Progenitor cell of endocrine pancreas (in vitro differentiated cells): ENCODE measurements around the gene CFI. TPM values are rescaled to one million over a fixed set of nuclear protein-coding genes. Genes with fewer than 3 reads are reported as not detected.

ENCODE experiments used
- DNase-seq: peaks from one replicate; pipeline ENCODE4 v3.0.0; 2021; ENCODE audit warnings: low spot score; ENCODE audit not compliant: unreplicated experiment
- H3K27ac Mint-ChIP-seq: 2 replicates; pipeline ENCODE4 v1.8.0; 2021; ENCODE audit warnings: mild to moderate bottlenecking, moderate library complexity, mixed read lengths
- H3K27me3 Mint-ChIP-seq: 2 replicates; pipeline ENCODE4 v1.8.0; 2021; ENCODE audit warnings: mixed read lengths
- H3K36me3 Mint-ChIP-seq: 2 replicates; pipeline ENCODE4 v1.8.0; 2022; ENCODE audit warnings: mixed read lengths; ENCODE audit not compliant: insufficient read depth
- H3K4me1 Mint-ChIP-seq: 2 replicates; pipeline ENCODE4 v1.8.0; 2021; ENCODE audit warnings: low read depth, mixed read lengths
- H3K4me3 Mint-ChIP-seq: 2 replicates; pipeline ENCODE4 v1.8.0; 2021; ENCODE audit warnings: low read depth, mild to moderate bottlenecking, moderate library complexity, mixed read lengths
- H3K9me3 Mint-ChIP-seq: 2 replicates; pipeline ENCODE4 v1.8.0; 2021; ENCODE audit warnings: low read depth, mixed read lengths
- CTCF ChIP-seq: fragments of 200-600 bp; sonication (generic); IDR thresholded peaks from one replicate; pipeline ENCODE4 v1.5.0; 2021; ENCODE audit warnings: antibody characterized with exemption, mild to moderate bottlenecking; ENCODE audit not compliant: unreplicated experiment
- total RNA-seq: library from RNA; stranded (reverse); gene quantifications from 2 replicates; pipeline ENCODE4 v1.2.1, GENCODE V29; 2021

The CFI gene
- total RNA-seq, 1 donor from 2014 or later = not detected

GRCh38 chr4:109730619-109731545 is 70.9 kb downstream of the CFI start:
- peak overlapping the region; percentile 84 for H3K4me3 Mint-ChIP-seq
- H3K4me1 Mint-ChIP-seq = peaks cover 12% of the 10 kb centered on the region
- DNase-seq = no peak
- peaks cover 2% of the 10 kb centered on the region for H3K36me3 Mint-ChIP-seq
- H3K27ac Mint-ChIP-seq = peak overlapping the region; percentile 93
- peaks cover 7% of the 10 kb centered on the region for H3K27me3 Mint-ChIP-seq
- H3K9me3 Mint-ChIP-seq = no peaks in the 10 kb centered on the region
- TF ChIP-seq CTCF = no peak

- H3K36me3 Mint-ChIP-seq = peaks cover 3% of the 10 kb centered on the region
- H3K27ac Mint-ChIP-seq = peak within 1 kb of the TSS; percentile 98
- H3K27me3 Mint-ChIP-seq = peaks cover 7% of the 10 kb centered on the region
- no peak for TF ChIP-seq CTCF
- H3K9me3 Mint-ChIP-seq = no peaks in the 10 kb centered on the region
- peak within 1 kb of the TSS; percentile 95 for H3K4me3 Mint-ChIP-seq
- peak; percentile 87 for DNase-seq
- peaks cover 12% of the 10 kb centered on the region for H3K4me1 Mint-ChIP-seq
These were observed 71.8 kb downstream of the CFI start, which contains the start of gene PLA2G12A for GRCh38 chr4:109729718-109730618. PLA2G12A (minus strand) TSS chr4:109730070; CDS start chr4:109729809, 261 bp downstream.

GRCh38 chr4:109729117-109729717 is 72.6 kb downstream of the CFI start:
- Mint-ChIP-seq H3K4me3 (peak overlapping the region; percentile 95), H3K36me3 (peaks cover 7% of the 10 kb centered on the region), H3K4me1 (peaks cover 12% of the 10 kb centered on the region), H3K27me3 (peaks cover 7% of the 10 kb centered on the region), H3K9me3 (no peaks in the 10 kb centered on the region), H3K27ac (peak overlapping the region; percentile 98)
- no peak for DNase-seq
- TF ChIP-seq CTCF = no peak

- H3K4me3 Mint-ChIP-seq = peak overlapping the region; percentile 95
- peaks cover 12% of the 10 kb centered on the region for H3K4me1 Mint-ChIP-seq
- peaks cover 8% of the 10 kb centered on the region for H3K36me3 Mint-ChIP-seq
- TF ChIP-seq CTCF = no peak
- peak overlapping the region; percentile 98 for H3K27ac Mint-ChIP-seq
- DNase-seq = no peak
- peaks cover 6% of the 10 kb centered on the region for H3K27me3 Mint-ChIP-seq
- no peaks in the 10 kb centered on the region for H3K9me3 Mint-ChIP-seq
These were observed 73.4 kb downstream of the CFI start for GRCh38 chr4:109728385-109728784.
